Upper lobe of left lung (tissue), 4 donors: ENCODE results near the gene PCOLCE2.

Source experiments
- POLR2A ChIP-seq, 4 donors: fragments of 450-650 bp; IDR thresholded peaks; one replicate each; pipeline ENCODE4 v1.5.1; 2016 to 2017; ENCODE audit warnings: antibody characterized with exemption in 4 of 4, mild to moderate bottlenecking in 2 of 4
- POLR2AphosphoS5 ChIP-seq, 2 donors: sonication (generic); formaldehyde crosslinking; IDR thresholded peaks; one replicate each; pipeline ENCODE4 v1.5.1; 2017; ENCODE audit warnings: antibody characterized with exemption in 2 of 2
- TF ChIP-seq, protein P1 (sequence below), 6 experiments: fragments of 450-650 bp in 4 of 6; fragments of 200-600 bp in 2 of 6; sonication (generic) in 2 of 6; IDR thresholded peaks; one replicate each; pipeline ENCODE4 v1.5.1; 2016 to 2019; ENCODE audit warnings: antibody characterized with exemption in 6 of 6

DNA sequence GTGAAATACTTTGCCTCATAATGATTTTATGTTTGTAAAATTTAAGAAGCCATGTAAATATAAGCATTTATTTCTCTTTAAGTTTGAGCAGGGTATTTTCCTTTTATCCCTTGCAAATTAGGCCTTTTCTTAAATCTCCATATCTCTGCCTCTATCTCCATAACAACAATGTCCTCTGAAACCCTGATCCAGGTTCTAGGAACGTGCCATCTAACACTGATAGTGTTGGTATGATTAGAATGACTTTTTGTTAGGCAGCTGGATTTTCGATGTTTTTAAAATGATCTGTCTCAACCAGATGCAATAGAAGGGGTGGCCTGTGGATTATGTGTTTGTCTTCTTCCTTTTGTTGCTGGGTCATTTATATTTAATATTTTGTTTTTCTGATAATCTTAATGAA, 87.1 kb downstream of the PCOLCE2 start:
- TF ChIP-seq POLR2A (IDR thresholded peaks at IDR 0.05) (no peak), POLR2AphosphoS5 (IDR thresholded peaks at IDR 0.05) (no peak)
- TF ChIP-seq, protein P1, sequence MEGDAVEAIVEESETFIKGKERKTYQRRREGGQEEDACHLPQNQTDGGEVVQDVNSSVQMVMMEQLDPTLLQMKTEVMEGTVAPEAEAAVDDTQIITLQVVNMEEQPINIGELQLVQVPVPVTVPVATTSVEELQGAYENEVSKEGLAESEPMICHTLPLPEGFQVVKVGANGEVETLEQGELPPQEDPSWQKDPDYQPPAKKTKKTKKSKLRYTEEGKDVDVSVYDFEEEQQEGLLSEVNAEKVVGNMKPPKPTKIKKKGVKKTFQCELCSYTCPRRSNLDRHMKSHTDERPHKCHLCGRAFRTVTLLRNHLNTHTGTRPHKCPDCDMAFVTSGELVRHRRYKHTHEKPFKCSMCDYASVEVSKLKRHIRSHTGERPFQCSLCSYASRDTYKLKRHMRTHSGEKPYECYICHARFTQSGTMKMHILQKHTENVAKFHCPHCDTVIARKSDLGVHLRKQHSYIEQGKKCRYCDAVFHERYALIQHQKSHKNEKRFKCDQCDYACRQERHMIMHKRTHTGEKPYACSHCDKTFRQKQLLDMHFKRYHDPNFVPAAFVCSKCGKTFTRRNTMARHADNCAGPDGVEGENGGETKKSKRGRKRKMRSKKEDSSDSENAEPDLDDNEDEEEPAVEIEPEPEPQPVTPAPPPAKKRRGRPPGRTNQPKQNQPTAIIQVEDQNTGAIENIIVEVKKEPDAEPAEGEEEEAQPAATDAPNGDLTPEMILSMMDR (IDR thresholded peaks at IDR 0.05), result no peak
